Heart right ventricle (tissue), 16 donors: Measurements from ENCODE around the gene GEMIN8. TPM values are rescaled to one million over a fixed set of nuclear protein-coding genes. Genes with fewer than 3 reads are reported as not detected.

Experiments
- ATAC-seq, 8 donors: fragments of 200-7000 bp; cut with Tn5 transposase; one replicate each; pipeline ENCODE4 v1.9.1; 2020; ENCODE audit warnings: mild to moderate bottlenecking in 8 of 8, moderate library complexity in 8 of 8, moderate number of reproducible peaks in 1 of 8
- DNase-seq, 2 donors: peaks; one replicate each; pipeline ENCODE4 v3.0.0-alpha.2; 2020
- H3K27ac ChIP-seq, 10 donors: fragments of 200-600 bp; sonication (generic) in 2 of 10; one replicate each; pipeline versions ENCODE4 v1.5.0 to v1.8.0; 2020 to 2022; ENCODE audit warnings: mild to moderate bottlenecking in 3 of 10
- H3K27me3 ChIP-seq, 7 donors: fragments of 200-600 bp; one replicate each; pipeline ENCODE4 v1.8.0; 2021 to 2022; ENCODE audit warnings: mild to moderate bottlenecking in 2 of 7
- H3K36me3 ChIP-seq, 9 donors: fragments of 200-600 bp; sonication (generic) in 1 of 9; one replicate each; pipeline versions ENCODE4 v1.5.0 to v1.8.0; 2020 to 2022; ENCODE audit warnings: mild to moderate bottlenecking in 2 of 9
- H3K4me1 ChIP-seq, 9 donors: fragments of 200-600 bp; sonication (generic) in 1 of 9; one replicate each; pipeline versions ENCODE4 v1.5.0 to v1.8.0; 2020 to 2022; ENCODE audit warnings: mild to moderate bottlenecking in 4 of 9
- H3K4me3 ChIP-seq, 10 donors: fragments of 200-600 bp; sonication (generic) in 2 of 10; one replicate each; pipeline versions ENCODE4 v1.5.0 to v1.8.0; 2020 to 2022; ENCODE audit warnings: mild to moderate bottlenecking in 7 of 10, moderate library complexity in 2 of 10
- H3K9me3 ChIP-seq, 11 donors: fragments of 200-600 bp in 10 of 11; sonication (generic) in 2 of 11; one replicate each; pipeline versions ENCODE4 v1.5.0 to v1.8.0; 2013 to 2022; ENCODE audit warnings: mild to moderate bottlenecking in 2 of 11, control low read depth in 1 of 11, moderate library complexity in 1 of 11
- WGBS, 2 donors: extraction: QIAGEN DNeasy Blood & Tissue Kit; methylation state at CpG; one replicate each; pipeline ENCODE4 v1.1.7; 2013; ENCODE audit warnings: inconsistent platforms in 1 of 2; 5-methylcytosine and 5-hydroxymethylcytosine counted together
- intact Hi-C, 10 donors: fragments of 100-400 bp; cut with DNase I; formaldehyde crosslinking; loops; one replicate each; pipeline versions ENCODE4 v1.11.1 to v1.14.2; 2022
- polyA plus RNA-seq, 2 donors: library from polyadenylated mRNA; stranded (reverse); fragments of 200-250 nt; gene quantifications; one replicate each; pipeline ENCODE4 v1.2.3, GENCODE V29; 2013
- total RNA-seq, 10 donors: library from RNA; stranded (reverse); fragmentation: NEBNext Ultra II Directional in 3 of 10; extraction: Animal tissue kit (Norgen Biotek cat#: 25700) in 3 of 10; gene quantifications; one replicate each; pipeline versions ENCODE4 v1.2.1 to v1.2.4, GENCODE V29; 2021 to 2023
- TF ChIP-seq, protein P1 (sequence below), 9 donors: fragments of 200-600 bp; sonication (generic) in 2 of 9; IDR thresholded peaks; one replicate each; pipeline versions ENCODE4 v1.5.0 to v1.8.0; 2021 to 2022; ENCODE audit warnings: antibody characterized with exemption in 9 of 9, mild to moderate bottlenecking in 5 of 9, moderate library complexity in 1 of 9
- donor health status: Arrhythmogenic right ventricular cardiomyopathy.
- donor health status: ischemic (EF 13 %, LVEDD 7.1; RV severe dilation, severe dysfunction).
- donor health status: healthy with polysubstance abuse.
- donor health status: DM: no; HTN: yes; CAD: no.
- donor health status: DM: no; HTN: no; CAD: no.
- donor health status: ischemic (EF 25% LVEDD 6.9; RV normal size, moderate dysfunction).
- donor health status: ischemic (EF 25% LVEDD 5.7; RV mildly dilated, moderate dysfunction).
- donor health status: healthy.
- donor health status: DM: yes; HTN: yes; CAD: no.
- donor health status: Ischemic cardiomyopathy.
- donor health status: ischemic (EF 35%, LVEDD 5.7; RV mildly dilated, moderate dysfunction).
- donor health status: nonischemic (EF 11% LVEDD 7.7; RV severe dilation, severe dysfunction).
- donor health status: DM: yes; HTN: yes; CAD: no.
- donor health status: PGD.
- donor health status: ischemic (EF 29% LVEDD 5.4; RV normal size, mild dysfunction).
- donor health status: nonischemic (EF 23%, LVEDD 6.1; RV moderate dilation, normal function).

Gene GEMIN8
- total and polyA plus RNA-seq, 12 donors, result 8.2 to 16.7 (median 13.6) TPM

DNA sequence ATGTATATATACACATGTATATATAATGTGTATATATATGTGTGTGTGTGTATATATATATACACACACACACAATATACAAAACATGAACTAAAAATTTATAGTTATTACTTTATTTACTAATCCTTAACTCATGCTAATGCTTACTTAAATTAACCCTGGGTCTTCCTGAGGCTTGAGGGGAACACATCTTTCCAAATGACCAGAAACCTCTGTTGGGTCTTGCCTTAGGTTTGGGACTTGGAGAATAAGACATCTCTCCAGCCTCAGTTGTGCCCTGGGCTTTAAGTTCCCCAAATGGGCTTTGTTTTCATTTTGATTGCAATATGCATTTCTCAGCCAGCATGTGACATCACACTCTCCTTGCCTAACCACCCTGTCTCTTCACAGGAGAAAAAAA is 7.7 kb downstream of the GEMIN8 start:
- no peak for DNase-seq
- peaks cover 0 to 5% (median 3%) of the 10 kb centered on the region in 9 donors for H3K4me1 ChIP-seq
- intact Hi-C loops, result loop anchor here in 2 of 10 donors (10.0 kb wide), 3 partner anchors 117 to 1057 kb away; partner anchors contain the start of gene TCEANC (in 1 of the 2)

GRCh38 chrX:14017399-14017798 is 12.3 kb downstream of the GEMIN8 start:
- no peak overlapping the region for H3K27ac ChIP-seq
- DNase-seq, result no peak
- H3K27me3 ChIP-seq, result no peaks in the 10 kb centered on the region
- H3K9me3 ChIP-seq, result peaks cover 0 to 6% (median 4%) of the 10 kb centered on the region in 11 donors
- intact Hi-C loops, result no loop called here
- H3K4me1 ChIP-seq, result no peaks in the 10 kb centered on the region
- ATAC-seq, result no peak
- WGBS, 2 donors, result 88 to 94% methylated on average over 3 of the region's 3 CpGs
- TF ChIP-seq, protein P1, sequence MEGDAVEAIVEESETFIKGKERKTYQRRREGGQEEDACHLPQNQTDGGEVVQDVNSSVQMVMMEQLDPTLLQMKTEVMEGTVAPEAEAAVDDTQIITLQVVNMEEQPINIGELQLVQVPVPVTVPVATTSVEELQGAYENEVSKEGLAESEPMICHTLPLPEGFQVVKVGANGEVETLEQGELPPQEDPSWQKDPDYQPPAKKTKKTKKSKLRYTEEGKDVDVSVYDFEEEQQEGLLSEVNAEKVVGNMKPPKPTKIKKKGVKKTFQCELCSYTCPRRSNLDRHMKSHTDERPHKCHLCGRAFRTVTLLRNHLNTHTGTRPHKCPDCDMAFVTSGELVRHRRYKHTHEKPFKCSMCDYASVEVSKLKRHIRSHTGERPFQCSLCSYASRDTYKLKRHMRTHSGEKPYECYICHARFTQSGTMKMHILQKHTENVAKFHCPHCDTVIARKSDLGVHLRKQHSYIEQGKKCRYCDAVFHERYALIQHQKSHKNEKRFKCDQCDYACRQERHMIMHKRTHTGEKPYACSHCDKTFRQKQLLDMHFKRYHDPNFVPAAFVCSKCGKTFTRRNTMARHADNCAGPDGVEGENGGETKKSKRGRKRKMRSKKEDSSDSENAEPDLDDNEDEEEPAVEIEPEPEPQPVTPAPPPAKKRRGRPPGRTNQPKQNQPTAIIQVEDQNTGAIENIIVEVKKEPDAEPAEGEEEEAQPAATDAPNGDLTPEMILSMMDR (IDR thresholded peaks at IDR 0.05), result no peak
- peaks cover 0 to 54% (median 0%) of the 10 kb centered on the region in 9 donors for H3K36me3 ChIP-seq
- no peak overlapping the region for H3K4me3 ChIP-seq

More for the DNA sequence above, 7.7 kb downstream of the GEMIN8 start:
- Histone ChIP-seq H3K27ac (no peak overlapping the region), H3K4me3 (no peak overlapping the region), H3K27me3 (peaks cover 0 to 3% (median 0%) of the 10 kb centered on the region in 7 donors), H3K36me3 (peaks cover 0 to 31% (median 0%) of the 10 kb centered on the region in 9 donors), H3K9me3 (peaks cover 0 to 6% (median 4%) of the 10 kb centered on the region in 11 donors)
- ATAC-seq, result no peak
- TF ChIP-seq, protein P1 (IDR thresholded peaks at IDR 0.05), result no peak

DNA sequence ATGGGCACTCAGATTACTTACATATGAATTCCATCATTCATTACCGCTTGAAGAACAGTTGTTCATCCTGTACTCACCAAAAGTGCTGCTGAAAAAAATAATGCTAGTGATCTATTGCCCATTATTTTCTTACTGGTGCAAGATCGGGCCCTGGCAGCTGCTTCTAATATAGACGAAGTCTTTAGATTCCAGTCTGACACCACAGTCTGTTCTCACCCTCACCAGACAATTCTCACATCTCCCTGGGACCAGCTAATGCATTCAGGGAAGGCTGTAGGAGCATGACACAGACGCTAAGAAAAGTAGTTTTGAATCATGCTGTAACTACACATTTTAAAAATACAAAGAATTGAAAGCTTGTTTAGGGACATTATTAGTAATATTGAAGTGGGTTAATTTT is 13.8 kb downstream of the GEMIN8 start:
- Histone ChIP-seq H3K27ac (no peak overlapping the region), H3K4me1 (no peaks in the 10 kb centered on the region), H3K4me3 (no peak overlapping the region), H3K9me3 (no peaks in the 10 kb centered on the region), H3K27me3 (no peaks in the 10 kb centered on the region), H3K36me3 (peaks cover 0 to 54% (median 0%) of the 10 kb centered on the region in 9 donors)
- TF ChIP-seq, protein P1 (IDR thresholded peaks at IDR 0.05), result no peak
- DNase-seq (no peak), ATAC-seq (no peak)
- intact Hi-C loops, result no loop called here
- WGBS, 2 donors, result 79 to 80% methylated on average over 4 of the region's 4 CpGs

DNA sequence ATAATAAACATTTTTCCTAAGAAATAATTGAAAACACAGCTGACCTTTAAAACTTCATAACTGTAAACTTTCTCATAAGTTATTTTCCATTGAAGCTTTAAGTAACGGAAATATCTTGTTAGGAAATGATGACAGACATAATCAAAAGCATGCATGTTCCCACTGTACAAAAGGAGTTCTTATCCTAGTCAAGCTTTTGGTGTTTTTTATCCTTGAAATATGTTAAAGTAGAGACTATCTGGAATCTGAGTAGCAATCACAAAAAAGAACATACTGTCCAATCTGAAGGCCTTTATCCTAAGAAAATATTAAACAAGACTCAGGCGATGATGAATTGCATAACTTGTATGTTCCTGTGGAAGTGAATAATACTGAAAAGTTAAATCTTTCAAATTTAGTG is 14.4 kb downstream of the GEMIN8 start:
- intact Hi-C loops, result no loop called here
- DNase-seq (no peak), ATAC-seq (no peak)
- 79 to 91% methylated on average over 2 of the region's 2 CpGs for WGBS, 2 donors
- TF ChIP-seq, protein P1 (IDR thresholded peaks at IDR 0.05), result no peak
- Histone ChIP-seq H3K9me3 (no peaks in the 10 kb centered on the region), H3K4me3 (no peak overlapping the region), H3K36me3 (peaks cover 0 to 51% (median 0%) of the 10 kb centered on the region in 9 donors), H3K27me3 (no peaks in the 10 kb centered on the region), H3K4me1 (no peaks in the 10 kb centered on the region), H3K27ac (no peak overlapping the region)
